Adrenal gland (tissue), 12 donors: Measurements from ENCODE around the gene KRT78. TPM values are rescaled to one million over a fixed set of nuclear protein-coding genes. Genes with fewer than 3 reads are reported as not detected.

Experiments used
- DNase-seq, 7 donors: peaks; one replicate each; pipeline ENCODE4 v3.0.0-alpha.2; 2019 to 2020
- H3K27ac ChIP-seq, 5 donors: fragments of 200-600 bp; sonication (generic) in 4 of 5; 1 replicate in 3 of 5; 2 replicates in 2 of 5; pipeline versions ENCODE4 v1.5.1 to v1.8.0; 2016 to 2020; ENCODE audit warnings: mild to moderate bottlenecking in 1 of 5
- H3K27me3 ChIP-seq: fragments of 200-600 bp; 2 replicates; pipeline ENCODE4 v1.8.0; 2021
- H3K36me3 ChIP-seq, 2 donors: fragments of 200-600 bp; replicated peaks in 1 of 2; 1 replicate in 1 of 2; 2 replicates in 1 of 2; pipeline versions ENCODE4 v1.5.1 to v1.8.0; 2018 to 2022
- H3K4me1 ChIP-seq, 2 donors: fragments of 200-600 bp; replicated peaks in 1 of 2; 1 replicate in 1 of 2; 2 replicates in 1 of 2; pipeline versions ENCODE4 v1.5.1 to v1.8.0; 2018 to 2021
- H3K4me3 ChIP-seq, 4 donors: fragments of 200-600 bp; sonication (generic) in 3 of 4; one replicate each; pipeline ENCODE4 v1.5.1; 2016 to 2018
- H3K9me3 ChIP-seq, 3 donors: fragments of 200-600 bp; sonication (generic) in 1 of 3; replicated peaks in 1 of 3; 1 replicate in 2 of 3; 2 replicates in 1 of 3; pipeline versions ENCODE4 v1.5.1 to v1.8.0; 2016 to 2021
- CTCF ChIP-seq, 6 experiments: fragments of 450-650 bp in 4 of 6; fragments of 200-600 bp in 2 of 6; sonication (generic) in 1 of 6; IDR thresholded peaks; 1 replicate in 5 of 6; 2 replicates in 1 of 6; pipeline versions ENCODE4 v1.5.1 to v1.8.0; 2016 to 2021; ENCODE audit warnings: antibody characterized with exemption in 6 of 6, mild to moderate bottlenecking in 2 of 6, moderate library complexity in 1 of 6
- POLR2A ChIP-seq, 2 donors: fragments of 450-650 bp; IDR thresholded peaks; one replicate each; pipeline ENCODE4 v1.6.1; 2017; ENCODE audit warnings: antibody characterized with exemption in 2 of 2, mild to moderate bottlenecking in 2 of 2, moderate library complexity in 1 of 2
- WGBS, 4 donors: extraction: QIAGEN DNeasy Blood & Tissue Kit in 2 of 4; methylation state at CpG; one replicate each; pipeline versions ENCODE4 v1.1.5 to v1.1.7; 2013 to 2017; 5-methylcytosine and 5-hydroxymethylcytosine counted together
- intact Hi-C, 2 donors: fragments of 100-400 bp; cut with DNase I; formaldehyde crosslinking; loops; one replicate each; pipeline versions ENCODE4 v1.14.1 to v1.15.0; 2022 to 2023
- polyA plus RNA-seq, 3 donors: library from polyadenylated mRNA; stranded (reverse); fragments of 200-250 nt in 2 of 3; fragments of 350-450 nt in 1 of 3; fragmentation: Illumina TruSeq in 1 of 3; extraction: RNeasy Lipid Tissue Mini Kit (QIAGEN cat#74804) in 1 of 3; gene quantifications; one replicate each; pipeline ENCODE4 v1.2.3, GENCODE V29; 2013 to 2014
- total RNA-seq, 9 donors: library from RNA; depleted of rRNA in 4 of 9; stranded (reverse); fragments of >200 nt in 4 of 9; fragments of 120-200 nt in 1 of 9; fragmentation: NEBNext Ultra II Directional in 1 of 9; extraction: Animal tissue kit (Norgen Biotek cat#: 25700) in 1 of 9; gene quantifications; one replicate each; pipeline versions ENCODE4 v1.1.0 to v1.2.4, GENCODE V29; 2013 to 2023
- donor health status: healthy with polysubstance abuse.
- donor health status: Bipolar disorder and iron deficiency.
- donor health status: DM: yes; HTN: yes; CAD: no.
- donor health status: DM: no; HTN: no; CAD: no.
- donor health status: DM: no; HTN: no; CAD: no.
- donor health status: DM: yes; HTN: yes; CAD: no.

The KRT78 gene
- total and polyA plus RNA-seq, 12 donors = 0.34 TPM; not detected in 11

GRCh38 chr12:52849511-52849910 is 717 bp upstream of the KRT78 start:
- 86 to 91% (median 88%) methylated on average over 6 of the region's 6 CpGs for WGBS, 4 donors

GRCh38 chr12:52847335-52848102 is 1.3 kb downstream of the KRT78 start:
- no peak overlapping the region for H3K27ac ChIP-seq
- no peaks in the 10 kb centered on the region for H3K36me3 ChIP-seq
- no peaks in the 10 kb centered on the region for H3K9me3 ChIP-seq
- WGBS, 4 donors = 74 to 86% (median 84%) methylated on average over 6 to 12 of the region's 12 CpGs
- DNase-seq = no peak
- H3K4me3 ChIP-seq = no peak overlapping the region
- intact Hi-C loops = no loop called here
- no peaks in the 10 kb centered on the region for H3K27me3 ChIP-seq
- no peak for TF ChIP-seq CTCF (IDR thresholded peaks at IDR 0.05)
- TF ChIP-seq POLR2A (IDR thresholded peaks at IDR 0.05) = no peak
- no peaks in the 10 kb centered on the region for H3K4me1 ChIP-seq

More at GRCh38 chr12:52849511-52849910, 717 bp upstream of the KRT78 start:
- no peaks in the 10 kb centered on the region for H3K9me3 ChIP-seq
- intact Hi-C loops = no loop called here
- no peak overlapping the region for H3K4me3 ChIP-seq
- H3K27me3 ChIP-seq = no peaks in the 10 kb centered on the region
- H3K27ac ChIP-seq = no peak overlapping the region
- no peaks in the 10 kb centered on the region for H3K4me1 ChIP-seq
- H3K36me3 ChIP-seq = no peaks in the 10 kb centered on the region
- TF ChIP-seq CTCF (IDR thresholded peaks at IDR 0.05) (no peak), POLR2A (IDR thresholded peaks at IDR 0.05) (no peak)
- no peak for DNase-seq

DNA sequence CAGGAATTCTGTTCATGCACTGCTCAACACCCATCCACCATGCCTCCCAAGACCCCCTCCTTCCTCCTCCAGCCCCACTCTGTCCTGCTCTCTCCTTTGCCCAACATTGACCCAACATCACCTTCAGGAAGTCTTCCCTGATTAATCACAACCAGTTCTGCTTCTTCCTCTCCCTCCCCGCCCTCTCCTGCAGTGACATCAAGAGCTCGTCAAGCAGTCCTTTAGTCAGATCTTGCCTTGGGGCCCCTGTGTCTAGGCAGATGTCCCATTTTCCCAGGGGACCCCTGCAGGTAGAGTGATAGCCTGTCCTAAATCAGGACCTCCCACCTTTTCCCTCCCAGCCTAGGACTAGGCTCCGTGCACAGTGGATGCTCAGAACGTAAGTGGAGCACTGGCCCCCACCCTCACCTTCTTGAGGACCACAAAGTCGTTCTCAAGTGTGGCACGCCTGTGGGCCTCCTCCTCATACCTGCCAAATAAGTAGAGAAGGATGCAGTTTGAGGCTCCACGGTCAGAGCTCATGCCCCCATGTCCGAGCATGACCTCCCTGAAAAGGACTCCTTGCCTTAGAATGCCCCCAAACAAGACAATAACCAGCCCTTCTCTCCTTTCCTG is 2.3 kb downstream of the KRT78 start:
- Histone ChIP-seq H3K9me3 (no peaks in the 10 kb centered on the region), H3K27me3 (no peaks in the 10 kb centered on the region), H3K36me3 (no peaks in the 10 kb centered on the region), H3K4me3 (no peak overlapping the region), H3K27ac (no peak overlapping the region), H3K4me1 (no peaks in the 10 kb centered on the region)
- TF ChIP-seq POLR2A (IDR thresholded peaks at IDR 0.05) = no peak
- no peak for TF ChIP-seq CTCF (IDR thresholded peaks at IDR 0.05)
- intact Hi-C loops = no loop called here
- DNase-seq = no peak
- 73 to 82% (median 74%) methylated on average over 6 to 8 of the region's 8 CpGs for WGBS, 4 donors

GRCh38 chr12:52845946-52846345 is 2.8 kb downstream of the KRT78 start:
- no peaks in the 10 kb centered on the region for H3K36me3 ChIP-seq
- TF ChIP-seq POLR2A (IDR thresholded peaks at IDR 0.05) = no peak
- TF ChIP-seq CTCF (IDR thresholded peaks at IDR 0.05) = no peak
- H3K9me3 ChIP-seq = no peaks in the 10 kb centered on the region
- H3K4me3 ChIP-seq = no peak overlapping the region
- intact Hi-C loops = no loop called here
- H3K27me3 ChIP-seq = no peaks in the 10 kb centered on the region
- no peaks in the 10 kb centered on the region for H3K4me1 ChIP-seq
- no peak for DNase-seq
- 61 to 95% (median 67%) methylated on average over 1 of the region's 1 CpG for WGBS, 4 donors
- no peak overlapping the region for H3K27ac ChIP-seq
